Stimulated activated CD8-positive, alpha-beta memory T cell treated with anti-CD3 and anti-CD28 coated beads, Interleukin-4, amount 100 ng/mL, for 1 hour (primary cell): ENCODE data around the gene GNPAT.
"Not testable (repeated sequence)": the region's sequence is repeated elsewhere in the genome, so short reads cannot be mapped to it uniquely, and the experiment has no call there.

Experiments
- DNase-seq, 2 donors: peaks; one replicate each; pipeline ENCODE4 v3.0.0-alpha.2; 2020; ENCODE audit warnings: low read depth in 2 of 2, low spot score in 1 of 2

Gene GNPAT

DNA sequence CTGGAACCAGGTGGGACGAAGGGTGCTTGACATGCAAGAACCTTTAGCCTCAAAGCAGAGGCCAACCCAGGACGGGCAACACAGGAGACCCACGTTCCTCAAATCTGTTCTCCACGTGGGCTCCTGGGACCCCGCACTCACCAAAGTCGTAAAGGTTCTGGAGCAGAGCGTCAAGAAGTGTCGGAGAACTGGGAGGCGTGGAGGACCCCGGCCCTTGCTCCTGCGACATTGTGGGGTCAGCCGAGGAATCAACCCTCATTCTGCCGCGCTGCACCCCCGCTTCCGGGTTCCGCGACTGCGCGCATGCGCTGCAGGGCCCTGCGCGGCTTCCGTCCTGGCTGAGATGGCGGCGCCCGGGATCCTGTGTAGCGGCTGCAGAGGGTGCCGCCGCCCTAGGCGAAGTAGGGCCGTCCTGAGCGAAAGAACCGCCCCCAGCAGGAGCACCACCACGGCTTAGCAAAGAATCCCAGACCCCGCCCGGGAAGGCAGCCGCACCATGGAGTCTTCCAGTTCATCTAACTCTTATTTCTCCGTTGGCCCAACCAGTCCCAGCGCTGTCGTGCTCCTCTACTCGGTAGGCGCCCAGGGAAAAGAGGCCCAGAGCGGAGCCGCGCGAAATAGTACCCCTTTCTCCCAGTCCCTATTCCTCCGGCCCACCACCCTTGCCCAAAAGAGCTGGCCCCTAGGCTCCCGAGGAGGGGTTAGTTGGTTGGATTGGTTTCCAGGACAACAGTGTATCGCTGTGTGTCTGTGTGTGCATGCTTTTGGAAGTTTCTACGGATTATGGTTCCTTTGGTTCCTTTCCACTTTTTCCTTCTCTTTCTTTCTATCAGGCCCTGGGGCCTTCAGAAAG, at the start of gene GNPAT:
Gene GNPAT (plus strand): TSS at position 330 of the 853 bp plus-strand sequence. CDS start 167 bp downstream, at position 497.
- DNase-seq: peak; percentile 72 to 83

DNA sequence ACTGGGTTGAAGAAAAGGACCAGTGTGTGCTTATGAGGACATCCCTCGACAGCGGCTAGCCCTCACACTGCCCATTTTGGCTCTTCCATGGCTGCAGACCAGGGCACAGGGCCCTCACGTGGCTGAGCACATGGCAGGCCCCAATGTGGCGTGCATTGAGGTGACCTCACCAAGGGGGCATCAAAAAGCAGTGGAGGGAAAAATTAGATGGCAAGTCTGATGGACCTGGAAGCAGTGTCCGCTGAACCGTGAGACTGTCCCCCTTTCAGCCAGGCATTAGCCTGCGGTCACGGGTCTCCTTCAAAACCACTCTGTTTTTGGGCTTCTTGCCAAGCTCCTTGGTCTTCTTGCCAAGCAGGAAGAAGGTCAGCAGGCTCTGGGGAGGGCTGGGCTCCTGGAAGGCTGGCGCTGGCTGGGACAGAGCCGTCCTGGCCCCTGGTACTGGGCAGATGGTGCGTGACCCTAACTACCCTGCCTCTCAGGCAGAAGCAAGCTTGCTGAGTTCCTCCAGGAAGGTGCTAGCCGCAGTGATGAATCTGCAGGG, 48.3 kb upstream of the GNPAT start:
- no peak for DNase-seq

GRCh38 chr1:231193710-231194340, 47.2 kb upstream of the GNPAT start:
- no peak for DNase-seq

DNA sequence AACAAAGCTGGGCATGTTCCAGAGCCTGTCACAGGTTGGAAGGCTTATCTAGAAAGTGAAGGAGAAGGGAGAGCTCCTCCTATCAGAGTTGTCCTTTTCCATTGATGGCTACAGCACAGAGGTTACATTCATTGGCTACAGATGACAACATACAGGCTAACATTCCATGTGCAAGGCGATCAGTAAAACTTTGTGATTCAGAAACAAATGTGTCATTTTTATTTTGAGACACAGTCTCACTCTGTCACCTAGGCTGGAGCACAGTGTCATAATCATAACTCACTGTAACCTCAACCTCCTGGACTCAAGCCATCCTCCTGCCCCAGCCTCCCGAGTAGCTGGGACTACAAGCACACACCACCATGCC, 46.6 kb upstream of the GNPAT start:
- no peak for DNase-seq

GRCh38 chr1:231194843-231195516, 46.0 kb upstream of the GNPAT start:
- DNase-seq: no peak

DNA sequence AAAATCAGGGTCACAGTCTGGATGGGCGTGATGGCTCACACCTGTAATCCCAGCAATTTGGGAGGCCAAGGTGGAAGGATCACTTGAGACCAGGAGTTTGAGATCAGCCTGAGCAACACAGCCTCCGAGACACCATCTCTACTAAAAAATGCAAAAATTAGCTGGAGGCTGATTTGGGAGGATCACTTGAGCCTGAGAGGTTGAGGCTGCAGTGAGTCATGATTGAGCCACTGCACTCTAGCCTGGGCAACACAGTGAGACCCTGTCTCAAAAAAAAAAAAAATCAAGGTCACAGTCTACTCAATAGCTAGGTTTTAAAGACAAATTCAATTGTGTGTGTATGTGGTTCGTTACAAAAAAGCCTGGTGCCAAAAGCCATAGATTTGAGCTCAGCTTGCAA, 44.7 kb upstream of the GNPAT start:
- no peak for DNase-seq

DNA sequence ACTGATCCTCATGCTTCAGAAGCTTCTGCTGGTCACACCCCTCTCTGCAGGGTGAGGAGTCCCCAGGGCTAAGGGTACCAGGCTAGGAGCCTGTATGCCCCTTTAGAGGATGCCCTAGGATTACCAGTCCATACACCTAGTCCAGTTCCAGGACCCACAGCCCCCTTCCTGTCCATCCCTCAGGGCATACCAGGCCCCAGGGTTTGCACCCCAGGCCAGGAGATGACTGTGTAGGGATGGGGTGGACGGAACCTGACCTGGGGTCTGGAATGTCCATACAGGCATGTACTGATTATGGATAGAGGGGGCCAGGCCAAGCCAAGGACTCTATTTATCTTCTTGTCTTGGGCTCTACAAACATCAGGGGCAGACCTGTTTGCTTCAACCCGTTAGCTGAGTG, 44.3 kb upstream of the GNPAT start:
- DNase-seq: no peak

DNA sequence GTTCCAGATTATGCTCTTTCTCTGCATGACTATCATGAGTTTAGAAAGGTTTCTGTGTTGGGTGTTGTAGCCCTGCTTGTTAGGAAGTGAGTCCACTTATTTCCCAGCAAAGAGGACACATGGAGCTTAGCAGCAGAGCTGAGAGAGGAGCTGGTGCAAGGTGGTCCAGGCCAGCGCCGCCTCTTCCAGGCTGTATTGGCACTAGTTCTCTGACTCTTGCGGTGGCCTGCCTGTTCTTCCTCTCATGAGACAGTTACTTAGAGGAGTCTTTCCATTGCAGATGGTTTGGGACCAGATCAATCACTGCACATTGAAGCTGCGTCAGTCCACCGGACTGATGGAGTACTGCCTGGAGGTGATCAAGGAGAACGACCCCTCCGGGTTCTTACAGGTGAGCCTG, 41.1 kb upstream of the GNPAT start:
- no peak for DNase-seq

DNA sequence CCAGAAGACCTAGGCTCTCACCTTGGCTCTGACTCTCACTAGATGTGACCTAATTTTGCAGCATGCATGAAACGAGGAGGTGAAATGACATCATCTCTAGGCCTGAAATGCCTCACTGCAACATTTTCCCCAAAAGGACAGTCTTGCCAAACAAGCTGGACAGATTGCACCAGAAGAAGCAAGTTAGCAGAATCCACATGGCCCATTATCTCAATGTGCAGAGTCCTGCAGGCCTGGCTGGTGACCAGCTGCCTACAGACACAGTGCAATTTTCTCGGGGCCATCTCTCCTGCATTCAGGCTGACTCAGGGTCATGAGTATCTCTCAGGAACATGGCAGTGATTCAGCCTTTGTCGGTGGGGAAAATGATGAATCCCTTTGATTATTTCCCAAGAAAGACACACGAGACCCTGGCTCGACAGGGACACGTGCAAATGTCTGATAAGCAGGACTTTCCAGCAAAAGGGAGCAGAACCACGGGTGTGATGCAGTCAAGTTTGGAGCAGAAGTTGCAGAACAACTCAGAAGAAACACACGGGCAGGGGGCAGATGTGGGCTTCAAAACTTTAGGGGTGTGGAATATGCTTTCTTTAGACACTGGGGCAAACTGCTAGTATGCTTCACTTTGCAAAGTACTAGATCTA, 40.5 kb upstream of the GNPAT start:
- DNase-seq: no peak

GRCh38 chr1:231201375-231201978, 39.5 kb upstream of the GNPAT start:
- no peak for DNase-seq

DNA sequence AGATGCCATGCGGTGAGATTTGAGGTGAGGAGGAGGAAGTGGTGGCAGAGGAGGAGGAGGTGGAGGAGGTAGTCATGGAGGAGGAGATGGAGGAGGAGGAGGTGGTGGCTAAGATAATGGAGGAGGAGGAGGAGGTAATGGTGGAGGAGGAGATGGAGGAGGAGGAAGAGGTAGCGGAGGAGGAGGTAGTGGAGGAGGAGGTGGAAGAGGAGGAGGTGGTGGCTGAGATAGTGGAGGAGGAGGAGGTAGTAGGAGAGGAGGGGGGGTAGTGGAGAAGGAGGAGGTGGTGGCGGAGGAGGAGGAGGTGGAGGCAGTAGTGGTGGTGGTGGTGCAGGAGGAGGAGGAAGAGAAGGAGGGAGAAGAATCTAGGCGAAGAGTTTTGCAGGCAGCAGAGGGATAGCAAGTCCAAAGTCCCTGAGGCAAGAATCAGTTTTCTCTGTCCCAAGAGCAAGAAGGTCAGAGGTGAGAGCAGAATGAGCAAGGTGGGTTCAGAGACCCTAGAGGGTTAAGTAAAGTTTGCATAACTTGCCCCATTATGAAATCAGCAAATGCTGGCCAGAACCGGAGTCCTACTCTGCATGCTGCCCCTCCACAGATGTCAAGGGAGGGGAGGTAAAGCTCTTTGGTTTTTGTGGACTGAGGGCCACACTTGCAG, 38.9 kb upstream of the GNPAT start:
- DNase-seq: no peak

GRCh38 chr1:231203259-231204057, 37.6 kb upstream of the GNPAT start:
- DNase-seq: no peak

- no peak for DNase-seq
Measured at GRCh38 chr1:231206856-231207255, 34.2 kb upstream of the GNPAT start.

GRCh38 chr1:231207437-231207836, 33.6 kb upstream of the GNPAT start:
- DNase-seq: no peak

DNA sequence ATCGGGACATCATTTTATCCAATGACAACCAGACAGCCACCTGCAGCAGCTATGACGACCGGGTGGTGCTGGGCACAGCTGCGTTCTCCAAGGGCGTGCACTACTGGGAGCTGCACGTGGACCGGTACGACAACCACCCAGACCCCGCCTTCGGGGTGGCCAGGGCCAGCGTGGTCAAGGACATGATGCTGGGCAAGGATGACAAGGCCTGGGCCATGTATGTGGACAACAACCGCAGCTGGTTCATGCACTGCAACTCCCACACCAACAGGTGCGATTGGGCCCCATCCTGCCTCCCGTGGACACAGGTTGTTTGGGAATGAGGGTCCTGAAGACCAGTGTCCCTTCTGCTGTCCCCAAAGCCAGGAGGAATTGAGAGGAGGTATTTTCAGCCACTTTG, 32.0 kb upstream of the GNPAT start:
- no peak for DNase-seq

DNA sequence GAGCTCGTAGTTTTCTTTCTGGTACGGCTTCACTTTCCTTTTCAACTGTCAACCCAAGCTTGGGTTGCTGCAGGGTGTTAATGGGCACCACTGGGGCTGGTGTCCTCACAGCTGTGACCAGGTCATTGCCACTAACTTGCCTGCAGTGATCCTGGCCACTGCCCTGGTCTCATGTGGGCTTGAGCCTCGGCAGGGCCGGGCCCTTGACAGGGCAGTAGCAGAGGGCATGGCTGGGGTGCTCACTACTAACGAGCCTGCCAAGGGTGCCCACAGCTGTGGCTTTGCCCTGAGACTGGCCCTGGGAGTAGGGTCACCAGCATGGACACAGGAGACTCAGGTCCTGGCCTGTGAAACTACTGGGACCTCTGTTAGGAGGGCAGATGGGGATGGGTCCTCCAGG, 31.5 kb upstream of the GNPAT start:
- DNase-seq: no peak

DNA sequence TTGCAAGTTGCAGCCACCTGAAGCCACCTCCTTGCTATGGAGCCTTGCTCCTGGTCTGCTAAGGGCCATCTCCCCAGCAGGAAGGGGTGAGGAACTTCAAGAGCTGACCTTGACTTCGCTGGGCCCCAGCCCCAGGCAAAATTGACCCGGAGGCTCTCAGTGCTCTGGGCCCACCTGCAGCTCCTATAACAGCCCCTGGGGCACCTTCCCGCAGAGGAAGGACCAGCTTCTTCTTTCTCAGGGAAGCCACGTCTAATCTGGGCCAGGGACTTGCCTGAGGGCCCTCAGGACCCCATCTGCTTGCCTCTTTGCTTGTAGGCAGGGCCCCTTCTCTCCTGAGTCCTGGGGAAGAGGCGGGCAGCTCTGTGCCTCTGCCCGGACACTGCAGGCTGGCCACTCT, 30.9 kb upstream of the GNPAT start:
- no peak for DNase-seq

GRCh38 chr1:231211005-231211857, 29.8 kb upstream of the GNPAT start:
- peak; percentile 72 to 80 for DNase-seq

DNA sequence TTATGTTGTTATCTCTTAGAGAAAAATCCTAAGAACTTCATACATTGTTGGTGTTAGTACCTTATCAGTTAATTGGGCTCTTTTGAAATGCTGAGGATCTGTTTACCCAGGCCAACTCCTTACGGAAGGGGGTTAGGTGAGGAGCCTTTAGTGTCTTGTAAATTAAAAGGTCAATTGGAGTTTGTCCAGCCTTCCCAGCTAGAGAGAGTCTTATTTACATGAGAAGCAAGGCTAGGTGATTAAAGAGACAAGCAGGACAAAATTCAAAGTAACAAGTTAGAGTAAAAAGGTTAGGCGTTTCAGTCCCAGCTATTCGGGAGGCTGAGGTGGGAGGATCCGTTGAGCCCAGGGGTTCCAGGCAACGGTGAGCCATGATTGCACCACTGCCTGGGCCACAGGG, 28.7 kb upstream of the GNPAT start:
- not testable (repeated sequence) for DNase-seq
